WTC11 (cell line): ENCODE measurements around the gene WDR36.
A peak's percentile ranks its signal among the peaks of the same experiment; 100 is the strongest.

ENCODE experiments used
- JUN ChIP-seq: sonication (generic); formaldehyde crosslinking; IDR thresholded peaks from 2 replicates; pipeline ENCODE4 v1.8.0; 2023; ENCODE audit warnings: mild to moderate bottlenecking, missing genetic modification reagents
- NR2C2 ChIP-seq: sonication (generic); formaldehyde crosslinking; IDR thresholded peaks from 2 replicates; pipeline ENCODE4 v1.8.0; 2022; ENCODE audit warnings: mild to moderate bottlenecking, missing genetic modification reagents
- ZBTB21 ChIP-seq: sonication (generic); formaldehyde crosslinking; IDR thresholded peaks from 2 replicates; pipeline ENCODE4 v1.8.1; 2023; ENCODE audit warnings: mild to moderate bottlenecking, missing genetic modification reagents, borderline replicate concordance
- ZNF219 ChIP-seq: sonication (generic); formaldehyde crosslinking; IDR thresholded peaks from 2 replicates; pipeline ENCODE4 v1.8.0; 2023; ENCODE audit warnings: missing genetic modification reagents, mild to moderate bottlenecking, borderline replicate concordance
- ZNF263 ChIP-seq: sonication (generic); formaldehyde crosslinking; IDR thresholded peaks from 2 replicates; pipeline ENCODE4 v1.8.1; 2022; ENCODE audit warnings: low read depth, mild to moderate bottlenecking, moderate library complexity, missing genetic modification reagents
- TF ChIP-seq, protein P1 (sequence below): fragments of 200-600 bp; IDR thresholded peaks from 2 replicates; pipeline ENCODE4 v1.8.0; 2022; ENCODE audit warnings: antibody characterized with exemption
- TF ChIP-seq, protein P2 (sequence below): sonication (generic); formaldehyde crosslinking; IDR thresholded peaks from 2 replicates; pipeline ENCODE4 v1.8.0; 2022; ENCODE audit warnings: mild to moderate bottlenecking, missing genetic modification reagents
- TF ChIP-seq, protein P3 (sequence below): sonication (generic); formaldehyde crosslinking; IDR thresholded peaks from 2 replicates; pipeline ENCODE4 v1.8.1; 2022; ENCODE audit warnings: low read depth, missing genetic modification reagents, borderline replicate concordance
- TF ChIP-seq, protein P4 (sequence below): sonication (generic); formaldehyde crosslinking; IDR thresholded peaks from 2 replicates; pipeline ENCODE4 v1.8.1; 2023; ENCODE audit warnings: mild to moderate bottlenecking, moderate library complexity, missing genetic modification reagents

DNA sequence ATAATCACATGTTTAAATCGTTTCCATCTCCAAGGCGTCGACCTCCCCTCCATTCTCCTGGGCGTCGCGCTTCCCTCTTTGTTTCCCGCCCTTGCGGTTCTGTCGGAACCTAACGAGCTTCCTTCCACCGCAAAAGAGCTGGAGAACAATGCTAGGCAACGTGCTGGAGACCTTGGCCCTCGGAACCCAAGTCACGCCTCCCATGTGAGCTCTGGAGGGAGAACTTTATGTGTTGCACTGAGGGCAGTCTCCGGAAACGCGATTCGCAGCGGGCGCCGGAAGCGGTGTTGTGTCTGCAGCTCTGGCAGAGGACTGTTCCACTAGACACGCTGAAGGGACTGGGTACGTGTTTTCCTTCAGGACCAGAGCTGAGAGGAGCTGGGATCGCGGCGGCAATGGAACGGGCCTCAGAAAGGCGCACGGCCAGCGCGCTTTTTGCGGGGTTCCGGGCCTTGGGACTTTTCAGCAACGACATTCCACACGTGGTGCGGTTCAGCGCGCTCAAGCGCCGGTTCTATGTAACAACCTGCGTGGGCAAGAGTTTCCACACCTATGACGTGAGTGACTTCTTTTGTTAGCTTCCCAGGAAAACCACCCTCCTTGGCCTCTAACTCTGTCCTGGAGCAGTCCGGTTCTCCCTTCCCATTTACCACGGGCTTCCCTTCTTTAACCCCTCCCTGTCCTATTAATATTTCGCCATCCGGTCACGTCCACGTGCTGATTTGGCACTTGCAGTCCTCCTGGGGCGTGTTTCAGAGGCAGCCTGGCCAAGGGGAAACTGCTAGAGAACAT lies at the start of gene WDR36:
- TF ChIP-seq NR2C2 (CRISPR knock-in tag) (peak; percentile 94), ZBTB21 (CRISPR knock-in tag) (peak; percentile 97), ZNF263 (CRISPR knock-in tag) (peak; percentile 80; the same call in 1 of the 2 replicates), JUN (peak; percentile 97; the same call in 1 of the 2 replicates), ZNF219 (CRISPR knock-in tag) (peak; percentile 93; the same call in 1 of the 2 replicates)
- TF ChIP-seq, protein P1, sequence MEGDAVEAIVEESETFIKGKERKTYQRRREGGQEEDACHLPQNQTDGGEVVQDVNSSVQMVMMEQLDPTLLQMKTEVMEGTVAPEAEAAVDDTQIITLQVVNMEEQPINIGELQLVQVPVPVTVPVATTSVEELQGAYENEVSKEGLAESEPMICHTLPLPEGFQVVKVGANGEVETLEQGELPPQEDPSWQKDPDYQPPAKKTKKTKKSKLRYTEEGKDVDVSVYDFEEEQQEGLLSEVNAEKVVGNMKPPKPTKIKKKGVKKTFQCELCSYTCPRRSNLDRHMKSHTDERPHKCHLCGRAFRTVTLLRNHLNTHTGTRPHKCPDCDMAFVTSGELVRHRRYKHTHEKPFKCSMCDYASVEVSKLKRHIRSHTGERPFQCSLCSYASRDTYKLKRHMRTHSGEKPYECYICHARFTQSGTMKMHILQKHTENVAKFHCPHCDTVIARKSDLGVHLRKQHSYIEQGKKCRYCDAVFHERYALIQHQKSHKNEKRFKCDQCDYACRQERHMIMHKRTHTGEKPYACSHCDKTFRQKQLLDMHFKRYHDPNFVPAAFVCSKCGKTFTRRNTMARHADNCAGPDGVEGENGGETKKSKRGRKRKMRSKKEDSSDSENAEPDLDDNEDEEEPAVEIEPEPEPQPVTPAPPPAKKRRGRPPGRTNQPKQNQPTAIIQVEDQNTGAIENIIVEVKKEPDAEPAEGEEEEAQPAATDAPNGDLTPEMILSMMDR = no peak
- TF ChIP-seq, protein P2, sequence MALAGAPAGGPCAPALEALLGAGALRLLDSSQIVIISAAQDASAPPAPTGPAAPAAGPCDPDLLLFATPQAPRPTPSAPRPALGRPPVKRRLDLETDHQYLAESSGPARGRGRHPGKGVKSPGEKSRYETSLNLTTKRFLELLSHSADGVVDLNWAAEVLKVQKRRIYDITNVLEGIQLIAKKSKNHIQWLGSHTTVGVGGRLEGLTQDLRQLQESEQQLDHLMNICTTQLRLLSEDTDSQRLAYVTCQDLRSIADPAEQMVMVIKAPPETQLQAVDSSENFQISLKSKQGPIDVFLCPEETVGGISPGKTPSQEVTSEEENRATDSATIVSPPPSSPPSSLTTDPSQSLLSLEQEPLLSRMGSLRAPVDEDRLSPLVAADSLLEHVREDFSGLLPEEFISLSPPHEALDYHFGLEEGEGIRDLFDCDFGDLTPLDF = peak; percentile 100
- TF ChIP-seq, protein P3, sequence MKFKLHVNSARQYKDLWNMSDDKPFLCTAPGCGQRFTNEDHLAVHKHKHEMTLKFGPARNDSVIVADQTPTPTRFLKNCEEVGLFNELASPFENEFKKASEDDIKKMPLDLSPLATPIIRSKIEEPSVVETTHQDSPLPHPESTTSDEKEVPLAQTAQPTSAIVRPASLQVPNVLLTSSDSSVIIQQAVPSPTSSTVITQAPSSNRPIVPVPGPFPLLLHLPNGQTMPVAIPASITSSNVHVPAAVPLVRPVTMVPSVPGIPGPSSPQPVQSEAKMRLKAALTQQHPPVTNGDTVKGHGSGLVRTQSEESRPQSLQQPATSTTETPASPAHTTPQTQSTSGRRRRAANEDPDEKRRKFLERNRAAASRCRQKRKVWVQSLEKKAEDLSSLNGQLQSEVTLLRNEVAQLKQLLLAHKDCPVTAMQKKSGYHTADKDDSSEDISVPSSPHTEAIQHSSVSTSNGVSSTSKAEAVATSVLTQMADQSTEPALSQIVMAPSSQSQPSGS (CRISPR knock-in tag) = peak; percentile 99
- TF ChIP-seq, protein P4, sequence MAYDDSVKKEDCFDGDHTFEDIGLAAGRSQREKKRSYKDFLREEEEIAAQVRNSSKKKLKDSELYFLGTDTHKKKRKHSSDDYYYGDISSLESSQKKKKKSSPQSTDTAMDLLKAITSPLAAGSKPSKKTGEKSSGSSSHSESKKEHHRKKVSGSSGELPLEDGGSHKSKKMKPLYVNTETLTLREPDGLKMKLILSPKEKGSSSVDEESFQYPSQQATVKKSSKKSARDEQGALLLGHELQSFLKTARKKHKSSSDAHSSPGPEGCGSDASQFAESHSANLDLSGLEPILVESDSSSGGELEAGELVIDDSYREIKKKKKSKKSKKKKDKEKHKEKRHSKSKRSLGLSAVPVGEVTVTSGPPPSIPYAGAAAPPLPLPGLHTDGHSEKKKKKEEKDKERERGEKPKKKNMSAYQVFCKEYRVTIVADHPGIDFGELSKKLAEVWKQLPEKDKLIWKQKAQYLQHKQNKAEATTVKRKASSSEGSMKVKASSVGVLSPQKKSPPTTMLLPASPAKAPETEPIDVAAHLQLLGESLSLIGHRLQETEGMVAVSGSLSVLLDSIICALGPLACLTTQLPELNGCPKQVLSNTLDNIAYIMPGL (CRISPR knock-in tag) = peak; percentile 90
